HG02870 (cell line): ENCODE results near the gene TRIM44.
A peak's percentile ranks its signal among the peaks of the same experiment; 100 is the strongest.

Experiments used
- ATAC-seq: cut with Tn5 transposase; IDR thresholded peaks from one replicate; pipeline ENCODE4 v1.9.1; 2021; ENCODE audit warnings: mild to moderate bottlenecking, moderate library complexity; ENCODE audit not compliant: unreplicated experiment

Gene TRIM44, protein sequence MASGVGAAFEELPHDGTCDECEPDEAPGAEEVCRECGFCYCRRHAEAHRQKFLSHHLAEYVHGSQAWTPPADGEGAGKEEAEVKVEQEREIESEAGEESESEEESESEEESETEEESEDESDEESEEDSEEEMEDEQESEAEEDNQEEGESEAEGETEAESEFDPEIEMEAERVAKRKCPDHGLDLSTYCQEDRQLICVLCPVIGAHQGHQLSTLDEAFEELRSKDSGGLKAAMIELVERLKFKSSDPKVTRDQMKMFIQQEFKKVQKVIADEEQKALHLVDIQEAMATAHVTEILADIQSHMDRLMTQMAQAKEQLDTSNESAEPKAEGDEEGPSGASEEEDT

GRCh38 chr11:35662649-35663407 lies at the start of gene TRIM44:
TSS of gene TRIM44 (plus strand) at chr11:35662775. CDS start at chr11:35663112, 337 bp downstream.
- ATAC-seq: peak; percentile 90

DNA sequence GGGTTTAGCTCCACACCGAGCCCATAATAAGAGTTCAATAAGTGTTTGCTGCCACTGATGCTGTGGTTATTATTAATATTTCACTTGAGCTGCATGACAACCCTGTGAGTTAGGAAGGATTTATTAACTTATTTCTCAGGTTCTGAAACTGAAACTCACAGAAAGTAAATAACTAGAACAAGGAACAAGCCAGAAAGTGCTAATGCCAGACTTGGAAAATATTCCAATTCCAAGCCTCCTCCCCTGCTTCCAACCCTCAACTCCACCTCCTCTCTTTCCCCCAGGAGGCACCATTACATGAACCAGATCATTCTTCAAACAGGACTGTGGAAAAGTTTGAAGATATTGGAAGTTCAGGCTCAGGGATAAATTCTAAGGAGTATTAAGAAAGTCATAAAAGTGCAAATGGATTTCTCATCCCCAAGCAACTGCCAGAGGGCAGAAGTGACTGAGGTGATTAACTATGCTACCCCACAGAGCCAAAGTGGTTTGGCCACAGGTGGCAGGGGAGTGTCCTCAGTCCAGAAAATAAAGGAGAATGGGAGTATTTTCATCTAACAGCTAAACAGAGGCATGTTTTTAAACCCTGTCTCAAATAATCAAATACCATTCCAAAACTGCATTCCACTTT lies 47.5 kb upstream of the TRIM44 start:
- no peak for ATAC-seq

DNA sequence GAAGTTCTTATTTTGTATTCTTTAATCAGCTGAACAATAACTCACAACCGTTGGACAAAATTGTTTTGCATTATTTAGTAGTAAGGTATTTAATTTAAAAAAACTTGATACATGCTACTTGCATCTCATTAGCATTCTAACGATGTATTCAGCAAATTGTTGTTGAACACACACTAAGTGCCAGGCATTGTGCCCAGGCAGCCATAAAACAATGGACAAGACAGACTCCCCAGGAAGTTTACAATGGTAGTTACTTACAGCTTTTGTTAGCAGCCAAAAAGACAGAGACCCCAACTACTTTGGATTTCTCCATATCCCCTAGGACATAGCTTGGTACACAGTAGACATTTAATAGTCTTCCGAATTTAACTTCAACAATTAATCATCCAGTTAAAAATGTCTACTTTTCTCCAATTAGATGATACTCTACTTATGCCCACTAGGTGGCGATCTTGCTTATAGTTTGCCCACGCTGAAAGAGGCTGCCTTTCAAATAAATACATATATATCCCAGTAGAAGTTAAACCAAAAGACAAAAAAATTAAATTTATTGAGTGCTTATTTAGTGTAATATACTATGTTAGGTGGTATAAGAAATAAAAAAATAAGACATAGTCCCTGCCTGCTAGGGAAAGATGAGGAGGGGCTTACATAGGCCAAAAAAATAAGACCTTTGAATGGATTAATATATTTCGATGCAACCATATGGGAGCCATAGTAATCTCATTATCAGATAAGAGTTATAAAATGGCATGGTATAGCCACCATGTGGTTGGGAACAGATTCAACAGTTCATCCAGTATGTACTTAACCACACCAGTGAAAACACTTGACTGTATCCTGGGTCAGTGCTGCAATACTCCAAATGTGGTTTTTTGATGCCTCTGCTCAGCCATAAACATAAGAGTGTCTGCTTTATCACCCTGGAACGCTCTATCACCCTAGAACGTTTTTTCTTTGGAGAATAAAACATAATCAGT lies 46.4 kb upstream of the TRIM44 start:
- no peak for ATAC-seq

GRCh38 chr11:35617316-35617686 lies 45.3 kb upstream of the TRIM44 start:
- no peak for ATAC-seq

DNA sequence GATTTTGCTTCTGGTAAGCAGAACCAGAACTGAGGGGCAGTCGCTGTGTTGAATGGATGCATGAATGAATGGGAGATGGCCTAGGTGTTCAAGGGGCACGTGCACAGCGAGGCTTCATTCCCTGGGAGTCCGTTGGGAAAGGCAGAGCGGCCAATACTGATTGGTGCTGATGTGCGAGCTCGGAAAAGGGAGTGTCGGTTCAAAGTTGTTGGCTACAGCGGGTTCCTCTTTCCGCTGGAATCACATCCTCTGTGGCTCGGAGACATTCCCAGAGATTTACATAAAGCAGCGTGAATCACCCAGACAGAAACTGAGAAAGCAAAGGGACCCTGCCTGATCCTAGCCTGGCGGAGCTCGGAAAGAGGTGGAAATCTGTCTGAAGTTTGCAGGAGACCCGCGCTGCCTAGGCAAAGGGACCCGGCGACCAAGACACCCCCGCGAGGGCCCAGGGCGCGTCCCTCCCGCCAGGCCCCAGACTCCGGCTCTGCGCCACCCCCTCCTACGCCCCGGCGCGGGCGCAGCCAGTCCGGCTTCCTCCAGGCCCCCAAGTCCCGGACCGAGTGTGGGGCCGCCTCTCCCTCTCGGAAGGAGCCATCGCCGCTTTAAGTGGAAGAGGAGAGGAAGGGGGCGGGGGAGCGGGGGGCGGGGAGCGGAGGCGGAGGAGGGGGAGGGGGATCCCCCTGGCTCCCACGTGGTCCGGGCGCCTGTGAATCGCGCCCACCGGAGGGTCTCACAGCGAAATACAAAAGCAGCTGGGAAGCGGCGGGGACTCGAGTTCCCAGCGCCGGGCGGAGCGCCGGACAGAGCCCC lies 44.7 kb upstream of the TRIM44 start, which contains the start of gene FJX1:
Gene FJX1 (plus strand): TSS at position 774 of the 810 bp plus-strand sequence. CDS start 177 bp downstream, outside the sequence.
- ATAC-seq: peak; percentile 36

DNA sequence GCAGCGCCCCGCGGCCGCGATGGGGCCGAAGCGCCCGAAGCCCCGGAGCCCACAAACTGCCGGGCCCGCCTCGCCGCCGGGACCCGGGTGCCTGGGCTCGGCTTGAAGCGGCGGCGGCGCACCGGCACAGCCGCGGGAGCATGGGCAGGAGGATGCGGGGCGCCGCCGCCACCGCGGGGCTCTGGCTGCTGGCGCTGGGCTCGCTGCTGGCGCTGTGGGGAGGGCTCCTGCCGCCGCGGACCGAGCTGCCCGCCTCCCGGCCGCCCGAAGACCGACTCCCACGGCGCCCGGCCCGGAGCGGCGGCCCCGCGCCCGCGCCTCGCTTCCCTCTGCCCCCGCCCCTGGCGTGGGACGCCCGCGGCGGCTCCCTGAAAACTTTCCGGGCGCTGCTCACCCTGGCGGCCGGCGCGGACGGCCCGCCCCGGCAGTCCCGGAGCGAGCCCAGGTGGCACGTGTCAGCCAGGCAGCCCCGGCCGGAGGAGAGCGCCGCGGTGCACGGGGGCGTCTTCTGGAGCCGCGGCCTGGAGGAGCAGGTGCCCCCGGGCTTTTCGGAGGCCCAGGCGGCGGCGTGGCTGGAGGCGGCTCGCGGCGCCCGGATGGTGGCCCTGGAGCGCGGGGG lies 44.0 kb upstream of the TRIM44 start:
- peak; percentile 35 for ATAC-seq

DNA sequence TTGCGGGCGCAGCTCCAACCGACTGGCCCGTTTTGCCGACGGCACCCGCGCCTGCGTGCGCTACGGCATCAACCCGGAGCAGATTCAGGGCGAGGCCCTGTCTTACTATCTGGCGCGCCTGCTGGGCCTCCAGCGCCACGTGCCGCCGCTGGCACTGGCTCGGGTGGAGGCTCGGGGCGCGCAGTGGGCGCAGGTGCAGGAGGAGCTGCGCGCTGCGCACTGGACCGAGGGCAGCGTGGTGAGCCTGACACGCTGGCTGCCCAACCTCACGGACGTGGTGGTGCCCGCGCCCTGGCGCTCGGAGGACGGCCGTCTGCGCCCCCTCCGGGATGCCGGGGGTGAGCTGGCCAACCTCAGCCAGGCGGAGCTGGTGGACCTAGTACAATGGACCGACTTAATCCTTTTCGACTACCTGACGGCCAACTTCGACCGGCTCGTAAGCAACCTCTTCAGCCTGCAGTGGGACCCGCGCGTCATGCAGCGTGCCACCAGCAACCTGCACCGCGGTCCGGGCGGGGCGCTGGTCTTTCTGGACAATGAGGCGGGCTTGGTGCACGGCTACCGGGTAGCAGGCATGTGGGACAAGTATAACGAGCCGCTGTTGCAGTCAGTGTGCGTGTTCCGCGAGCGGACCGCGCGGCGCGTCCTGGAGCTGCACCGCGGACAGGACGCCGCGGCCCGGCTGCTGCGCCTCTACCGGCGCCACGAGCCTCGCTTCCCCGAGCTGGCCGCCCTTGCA lies 43.3 kb upstream of the TRIM44 start:
- ATAC-seq: peak; percentile 24

- no peak for ATAC-seq
Observed at GRCh38 chr11:35619855-35620640, 42.5 kb upstream of the TRIM44 start.

DNA sequence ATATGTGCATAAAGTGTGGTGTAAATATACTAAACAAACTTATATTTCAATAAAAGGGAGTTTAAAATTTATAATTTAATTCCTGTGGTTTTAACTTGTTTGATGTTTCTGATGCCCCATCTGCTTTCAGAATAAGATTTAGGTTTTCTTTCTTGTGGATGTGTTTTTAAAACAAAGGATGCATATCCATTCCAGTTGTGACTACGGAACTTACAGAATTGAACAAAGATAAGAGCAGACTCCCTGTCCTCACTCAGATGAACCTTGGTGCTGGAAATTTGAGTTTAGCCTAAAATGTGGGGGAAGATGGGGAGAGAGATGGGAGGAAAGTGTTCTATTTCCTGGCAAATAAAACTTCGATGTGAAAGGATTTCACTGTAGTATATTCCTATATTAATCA lies 41.8 kb upstream of the TRIM44 start:
- ATAC-seq: no peak

DNA sequence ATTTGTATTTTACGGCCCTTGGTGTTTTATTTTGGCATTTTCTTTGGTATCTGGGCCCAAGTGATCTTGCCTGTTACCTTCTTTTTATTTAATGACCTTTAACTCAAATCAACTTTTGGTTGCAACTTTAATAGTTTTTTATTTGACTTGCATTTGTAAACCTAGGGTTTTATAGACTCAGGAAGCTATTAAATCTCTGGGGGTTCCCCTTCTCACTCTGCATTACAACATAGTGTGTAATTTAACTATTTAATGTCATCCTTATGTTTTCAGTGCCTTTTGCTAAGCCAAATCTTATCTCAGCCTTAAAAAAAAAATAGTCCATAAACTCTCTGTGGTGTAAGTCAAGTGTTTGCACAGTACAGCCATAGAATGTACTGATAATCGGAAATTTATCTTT lies 41.0 kb upstream of the TRIM44 start:
- ATAC-seq: no peak

- ATAC-seq: no peak
Observed at GRCh38 chr11:35622070-35622469, 40.5 kb upstream of the TRIM44 start.

DNA sequence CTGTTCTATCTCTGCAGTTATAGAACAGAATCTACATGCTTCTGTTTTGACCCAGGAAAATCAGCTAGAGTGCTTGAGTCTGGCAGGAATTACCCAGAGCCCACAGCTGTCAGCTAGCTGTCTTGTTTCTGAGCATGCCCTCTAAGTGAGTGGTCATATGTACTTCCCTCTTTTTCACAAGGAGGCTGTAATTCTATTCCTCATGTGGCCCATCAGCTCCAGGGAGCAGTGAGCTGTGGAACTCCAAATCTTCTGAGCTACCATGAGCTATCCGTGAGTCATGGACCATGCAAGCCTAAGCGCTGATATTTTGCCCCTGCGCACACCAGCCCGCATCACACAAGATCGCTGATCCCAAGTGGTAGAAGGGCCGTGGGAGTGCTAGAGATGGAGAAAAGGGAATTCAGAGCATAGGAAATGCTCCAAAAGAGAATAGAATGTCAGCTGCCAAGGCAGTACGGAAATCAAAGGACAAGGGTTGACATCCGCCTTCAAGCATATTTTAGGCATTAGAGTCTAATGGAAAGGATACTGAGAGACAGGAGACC lies 38.9 kb upstream of the TRIM44 start:
- no peak for ATAC-seq

GRCh38 chr11:35624316-35624715 lies 38.3 kb upstream of the TRIM44 start:
- ATAC-seq: no peak

- ATAC-seq: no peak
Observed at GRCh38 chr11:35624781-35625180, 37.8 kb upstream of the TRIM44 start.

GRCh38 chr11:35626501-35626900 lies 36.1 kb upstream of the TRIM44 start:
- ATAC-seq: no peak

DNA sequence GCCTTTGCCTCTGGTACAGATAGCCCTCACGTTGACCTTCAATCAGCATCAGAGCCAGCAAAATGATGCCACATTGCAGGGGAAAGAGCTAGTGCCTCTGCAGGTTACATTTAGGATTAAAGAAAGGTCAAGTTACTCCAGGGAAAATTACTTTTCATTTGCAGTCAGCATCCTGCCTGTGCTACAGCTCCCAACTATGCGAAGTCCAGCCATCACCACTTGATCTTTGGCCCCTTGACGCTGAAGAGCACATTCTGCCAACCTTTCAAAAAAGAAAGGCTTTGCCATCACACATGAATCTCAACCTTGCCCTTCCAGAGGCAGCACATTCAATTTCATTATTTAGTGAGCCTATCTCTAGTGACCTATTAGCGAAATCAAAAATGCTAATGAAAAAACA lies 33.1 kb upstream of the TRIM44 start:
- ATAC-seq: no peak

- ATAC-seq: no peak
Observed at GRCh38 chr11:35629914-35630313, 32.7 kb upstream of the TRIM44 start.

GRCh38 chr11:35631891-35632290 lies 30.7 kb upstream of the TRIM44 start:
- no peak for ATAC-seq
